ENCODE results near the gene TRAF1. TPM values are rescaled to one million over a fixed set of nuclear protein-coding genes. Genes with fewer than 3 reads are reported as not detected.
"Not testable (repeated sequence)": the region's sequence is repeated elsewhere in the genome, so short reads cannot be mapped to it uniquely, and the experiment has no call there.

TRAF1 gene
- total RNA-seq (100 to 1,000 TPM; 103 to 118 TPM), total RNA-seq (372 to 406 reads per million in 2 donors)

GRCh38 chr9:120926397-120926928 is at the start of gene TRAF1:
TRAF1 (minus strand) TSS chr9:120926796; CDS start chr9:120926075, 721 bp downstream.
- H3K9me3 ChIP-seq (ENCODE audit: control insufficient read depth, low read length, poor library complexity, severe bottlenecking) = peaks cover 9% of the 10 kb centered on the region
- DNase-seq (no peak), ATAC-seq (peak; percentile 28)
- peaks cover 72% of the 10 kb centered on the region for H3K4me1 Mint-ChIP-seq
- H3K27ac Mint-ChIP-seq = peak within 1 kb of the TSS; percentile 100
- peaks cover 5% of the 10 kb centered on the region for H3K36me3 Mint-ChIP-seq (ENCODE audit: low read depth)
- H3K27me3 Mint-ChIP-seq = no peaks in the 10 kb centered on the region
- H3K4me3 Mint-ChIP-seq = peak within 1 kb of the TSS; percentile 98

- no peaks in the 10 kb centered on the region for H3K9me3 ChIP-seq (ENCODE audit: control insufficient read depth, low read length, poor library complexity, severe bottlenecking)
- DNase-seq = no peak
- Mint-ChIP-seq H3K4me1 (peaks cover 13% of the 10 kb centered on the region), H3K4me3 (peak overlapping the region; percentile 52), H3K27ac (peak overlapping the region; percentile 89), H3K27me3 (no peaks in the 10 kb centered on the region), H3K36me3 (ENCODE audit: low read depth) (peaks cover 2% of the 10 kb centered on the region)
- peak; percentile 65 for ATAC-seq
Measured at GRCh38 chr9:120974921-120975320, 48.3 kb upstream of the TRAF1 start.

DNA sequence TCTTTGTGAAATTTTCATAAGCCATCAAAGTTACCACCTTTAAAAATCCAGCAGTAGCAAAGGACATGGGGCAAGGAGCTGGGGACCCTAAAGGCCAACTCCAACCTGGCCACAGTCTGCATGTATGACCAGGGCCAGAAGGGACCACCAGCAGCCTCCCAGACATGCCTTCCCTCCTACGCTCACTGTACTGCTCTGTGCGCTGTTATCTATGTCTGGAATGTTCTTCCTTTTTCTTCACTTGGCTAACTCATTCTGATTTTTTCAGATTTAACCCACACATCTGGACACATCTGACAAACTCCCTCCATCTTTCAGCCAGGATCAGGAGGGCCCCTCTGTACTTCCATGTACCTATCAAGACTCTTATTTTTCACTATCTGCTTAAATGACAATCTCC is 47.6 kb upstream of the TRAF1 start:
- no peak for DNase-seq
- no peak overlapping the region for H3K4me3 Mint-ChIP-seq
- no peak for ATAC-seq
- H3K9me3 ChIP-seq (ENCODE audit: control insufficient read depth, low read length, poor library complexity, severe bottlenecking) = no peaks in the 10 kb centered on the region
- H3K27me3 Mint-ChIP-seq = no peaks in the 10 kb centered on the region
- peak overlapping the region; percentile 89 for H3K27ac Mint-ChIP-seq
- peaks cover 13% of the 10 kb centered on the region for H3K4me1 Mint-ChIP-seq
- H3K36me3 Mint-ChIP-seq (ENCODE audit: low read depth) = peaks cover 2% of the 10 kb centered on the region

GRCh38 chr9:120971938-120972337 is 45.3 kb upstream of the TRAF1 start:
- no peak for DNase-seq
- Mint-ChIP-seq H3K27ac (no peak overlapping the region), H3K4me1 (peaks cover 13% of the 10 kb centered on the region), H3K27me3 (no peaks in the 10 kb centered on the region), H3K4me3 (no peak overlapping the region), H3K36me3 (ENCODE audit: low read depth) (no peaks in the 10 kb centered on the region)
- ATAC-seq = no peak
- H3K9me3 ChIP-seq (ENCODE audit: control insufficient read depth, low read length, poor library complexity, severe bottlenecking) = no peaks in the 10 kb centered on the region

- not testable (repeated sequence) for H3K9me3 ChIP-seq (ENCODE audit: control insufficient read depth, low read length, poor library complexity, severe bottlenecking); H3K27me3 Mint-ChIP-seq; H3K36me3 Mint-ChIP-seq (ENCODE audit: low read depth); H3K4me3 Mint-ChIP-seq; ATAC-seq; H3K27ac Mint-ChIP-seq; DNase-seq
- peaks cover 13% of the 10 kb centered on the region for H3K4me1 Mint-ChIP-seq
Measured at GRCh38 chr9:120971471-120971870, 44.9 kb upstream of the TRAF1 start.

- ATAC-seq = no peak
- peaks cover 11% of the 10 kb centered on the region for H3K4me1 Mint-ChIP-seq
- no peak overlapping the region for H3K27ac Mint-ChIP-seq
- H3K9me3 ChIP-seq (ENCODE audit: control insufficient read depth, low read length, poor library complexity, severe bottlenecking) = no peaks in the 10 kb centered on the region
- no peak for DNase-seq
- no peaks in the 10 kb centered on the region for H3K27me3 Mint-ChIP-seq
- no peak overlapping the region for H3K4me3 Mint-ChIP-seq
- H3K36me3 Mint-ChIP-seq (ENCODE audit: low read depth) = peaks cover 4% of the 10 kb centered on the region
Measured at GRCh38 chr9:120970244-120970643, 43.6 kb upstream of the TRAF1 start.

DNA sequence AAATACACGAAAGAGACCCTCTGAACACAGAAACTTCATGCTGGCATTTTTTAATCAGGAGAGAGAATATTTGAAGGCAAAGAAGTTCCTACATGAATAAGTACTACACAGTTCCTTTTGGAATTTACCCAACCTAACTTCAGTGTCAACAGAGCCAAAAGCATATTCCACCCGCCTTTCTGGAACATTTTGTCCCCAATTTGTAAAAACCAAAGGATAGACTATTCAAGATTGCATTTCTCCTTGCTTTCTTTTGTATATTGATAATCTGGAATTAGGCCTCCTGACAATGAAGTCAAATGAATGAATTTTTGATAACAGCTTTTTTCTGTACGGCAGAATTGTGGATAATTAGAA is 39.4 kb upstream of the TRAF1 start:
- no peak for DNase-seq
- H3K36me3 Mint-ChIP-seq (ENCODE audit: low read depth) = peaks cover 13% of the 10 kb centered on the region
- no peak for ATAC-seq
- no peaks in the 10 kb centered on the region for H3K27me3 Mint-ChIP-seq
- H3K4me3 Mint-ChIP-seq = no peak overlapping the region
- H3K9me3 ChIP-seq (ENCODE audit: control insufficient read depth, low read length, poor library complexity, severe bottlenecking) = no peaks in the 10 kb centered on the region
- H3K27ac Mint-ChIP-seq = no peak overlapping the region
- peaks cover 2% of the 10 kb centered on the region for H3K4me1 Mint-ChIP-seq

- H3K27ac Mint-ChIP-seq = no peak overlapping the region
- H3K27me3 Mint-ChIP-seq = no peaks in the 10 kb centered on the region
- no peak for DNase-seq
- peaks cover 13% of the 10 kb centered on the region for H3K36me3 Mint-ChIP-seq (ENCODE audit: low read depth)
- H3K9me3 ChIP-seq (ENCODE audit: control insufficient read depth, low read length, poor library complexity, severe bottlenecking) = no peaks in the 10 kb centered on the region
- no peak for ATAC-seq
- peaks cover 2% of the 10 kb centered on the region for H3K4me1 Mint-ChIP-seq
- no peak overlapping the region for H3K4me3 Mint-ChIP-seq
Measured at GRCh38 chr9:120965344-120966012, 38.9 kb upstream of the TRAF1 start.

- Mint-ChIP-seq H3K4me1 (peaks cover 2% of the 10 kb centered on the region), H3K4me3 (no peak overlapping the region), H3K36me3 (ENCODE audit: low read depth) (peaks cover 13% of the 10 kb centered on the region), H3K27ac (no peak overlapping the region), H3K27me3 (no peaks in the 10 kb centered on the region)
- H3K9me3 ChIP-seq (ENCODE audit: control insufficient read depth, low read length, poor library complexity, severe bottlenecking) = no peaks in the 10 kb centered on the region
- ATAC-seq (no peak), DNase-seq (no peak)
Measured at GRCh38 chr9:120961936-120962335, 35.3 kb upstream of the TRAF1 start.

DNA sequence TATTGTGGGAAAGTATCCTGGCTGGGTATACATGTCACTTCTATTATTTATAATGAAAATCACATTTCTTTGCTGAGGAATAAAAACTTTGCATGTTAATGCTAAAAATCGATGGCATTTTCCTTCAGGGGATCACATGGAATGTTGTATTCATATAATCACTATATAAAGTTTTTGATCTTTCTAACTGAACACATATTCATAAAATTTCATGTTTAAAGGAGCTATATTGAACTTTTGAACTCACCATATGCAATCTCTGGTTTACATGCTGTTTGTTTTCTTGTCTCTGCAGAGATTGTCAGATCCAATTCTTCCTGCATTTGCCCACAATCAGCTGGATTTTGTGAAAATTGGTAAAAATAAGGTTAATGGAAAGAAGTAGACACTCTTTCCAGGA is 33.4 kb upstream of the TRAF1 start:
- Mint-ChIP-seq H3K27ac (no peak overlapping the region), H3K36me3 (ENCODE audit: low read depth) (peaks cover 9% of the 10 kb centered on the region), H3K4me1 (peaks cover 2% of the 10 kb centered on the region), H3K27me3 (no peaks in the 10 kb centered on the region), H3K4me3 (no peak overlapping the region)
- ATAC-seq = no peak
- DNase-seq = no peak
- no peaks in the 10 kb centered on the region for H3K9me3 ChIP-seq (ENCODE audit: control insufficient read depth, low read length, poor library complexity, severe bottlenecking)

- Mint-ChIP-seq H3K27me3 (no peaks in the 10 kb centered on the region), H3K36me3 (ENCODE audit: low read depth) (peaks cover 3% of the 10 kb centered on the region), H3K27ac (no peak overlapping the region), H3K4me3 (no peak overlapping the region), H3K4me1 (no peaks in the 10 kb centered on the region)
- H3K9me3 ChIP-seq (ENCODE audit: control insufficient read depth, low read length, poor library complexity, severe bottlenecking) = no peaks in the 10 kb centered on the region
- ATAC-seq (no peak), DNase-seq (no peak)
Measured at GRCh38 chr9:120956862-120957261, 30.3 kb upstream of the TRAF1 start.

DNA sequence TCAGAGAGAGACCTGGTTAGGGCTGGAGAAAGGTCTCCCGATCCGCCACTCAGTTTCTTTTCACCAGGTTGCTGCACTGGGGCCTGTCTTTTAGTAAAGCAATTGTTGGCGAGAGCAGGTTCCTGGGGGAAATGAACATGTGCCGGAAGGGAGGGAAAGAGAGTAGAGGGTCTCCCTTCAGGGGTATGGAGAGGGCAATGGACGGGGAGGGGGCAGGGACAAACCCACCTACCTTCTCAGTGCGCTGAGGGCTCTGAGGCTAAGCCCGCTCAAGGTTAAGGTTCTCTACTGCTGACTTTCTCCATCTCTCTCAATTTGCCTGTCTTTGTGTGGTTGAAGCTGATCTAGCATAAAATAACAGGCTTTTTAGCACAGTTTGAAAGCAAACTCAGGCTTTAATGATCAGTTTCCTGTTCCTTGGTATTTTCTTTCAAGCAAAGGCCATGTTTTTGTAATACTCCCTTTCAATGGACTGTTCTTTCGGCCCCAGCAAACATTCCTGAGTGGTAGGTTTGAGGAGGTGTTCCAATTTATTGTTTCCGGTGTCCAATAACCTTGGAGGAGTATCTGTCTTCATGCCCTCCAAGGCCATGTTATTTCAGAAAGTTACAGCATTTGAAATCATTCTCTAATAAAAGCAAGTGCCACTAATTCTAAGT is 25.5 kb upstream of the TRAF1 start:
- Mint-ChIP-seq H3K27me3 (no peaks in the 10 kb centered on the region), H3K36me3 (ENCODE audit: low read depth) (no peaks in the 10 kb centered on the region), H3K4me1 (no peaks in the 10 kb centered on the region), H3K4me3 (no peak overlapping the region), H3K27ac (no peak overlapping the region)
- DNase-seq = no peak
- H3K9me3 ChIP-seq (ENCODE audit: control insufficient read depth, low read length, poor library complexity, severe bottlenecking) = no peaks in the 10 kb centered on the region
- no peak for ATAC-seq

DNA sequence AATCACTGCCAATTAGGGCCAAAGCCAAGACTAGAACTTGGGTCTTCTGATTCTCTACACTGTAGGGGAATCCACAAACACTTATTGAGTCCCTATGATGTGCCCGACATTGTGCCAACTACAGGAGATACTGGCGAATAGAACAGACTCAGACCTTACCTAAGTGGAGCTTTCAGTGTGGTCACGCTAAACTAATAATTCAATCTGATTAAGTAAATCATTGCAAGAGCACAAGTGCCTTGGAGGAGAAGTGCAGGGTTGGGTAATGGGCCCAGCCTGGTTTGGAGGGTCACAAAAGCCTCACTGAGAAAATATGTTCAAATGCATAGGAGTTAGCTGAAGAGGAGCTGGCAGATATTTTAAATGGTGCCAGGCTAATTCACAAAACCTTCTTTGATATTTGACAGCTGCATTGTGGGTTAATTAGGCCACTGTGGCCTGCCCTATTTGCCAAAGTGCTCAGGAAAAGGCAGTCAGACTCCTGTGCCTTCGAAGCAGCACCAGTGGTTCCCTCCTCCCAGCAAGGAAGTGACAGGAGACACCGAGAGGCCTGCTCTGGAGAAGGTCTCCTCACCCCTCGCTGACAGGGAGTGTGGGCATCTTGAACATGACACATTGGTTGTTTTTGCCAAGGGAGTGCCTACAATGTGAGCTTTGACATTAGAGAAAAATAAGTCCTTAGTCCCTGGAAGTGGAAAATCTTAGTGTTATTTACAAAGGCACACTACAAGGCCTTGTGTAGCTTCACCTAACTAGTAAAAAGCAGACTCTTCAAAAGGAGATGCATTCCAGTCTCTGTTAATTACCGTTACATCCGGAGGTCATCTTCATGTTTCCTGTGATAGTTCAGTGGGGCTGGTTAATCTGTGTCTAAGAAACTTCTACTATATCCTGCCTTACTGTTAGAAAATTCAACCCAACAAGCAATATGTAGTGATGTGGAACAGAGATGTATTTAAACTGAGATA is 24.1 kb upstream of the TRAF1 start:
- DNase-seq = no peak
- H3K36me3 Mint-ChIP-seq (ENCODE audit: low read depth) = no peaks in the 10 kb centered on the region
- H3K9me3 ChIP-seq (ENCODE audit: control insufficient read depth, low read length, poor library complexity, severe bottlenecking) = no peaks in the 10 kb centered on the region
- H3K4me3 Mint-ChIP-seq = no peak overlapping the region
- no peaks in the 10 kb centered on the region for H3K4me1 Mint-ChIP-seq
- H3K27me3 Mint-ChIP-seq = no peaks in the 10 kb centered on the region
- no peak for ATAC-seq
- no peak overlapping the region for H3K27ac Mint-ChIP-seq

All from T-helper 17 cell (primary cell).